ENCODE measurements around the gene ZAR1L. TPM values are rescaled to one million over a fixed set of nuclear protein-coding genes. Genes with fewer than 3 reads are reported as not detected.

The ZAR1L gene
- total and polyA plus RNA-seq, 9 donors: 0.36 TPM; not detected in 8

DNA sequence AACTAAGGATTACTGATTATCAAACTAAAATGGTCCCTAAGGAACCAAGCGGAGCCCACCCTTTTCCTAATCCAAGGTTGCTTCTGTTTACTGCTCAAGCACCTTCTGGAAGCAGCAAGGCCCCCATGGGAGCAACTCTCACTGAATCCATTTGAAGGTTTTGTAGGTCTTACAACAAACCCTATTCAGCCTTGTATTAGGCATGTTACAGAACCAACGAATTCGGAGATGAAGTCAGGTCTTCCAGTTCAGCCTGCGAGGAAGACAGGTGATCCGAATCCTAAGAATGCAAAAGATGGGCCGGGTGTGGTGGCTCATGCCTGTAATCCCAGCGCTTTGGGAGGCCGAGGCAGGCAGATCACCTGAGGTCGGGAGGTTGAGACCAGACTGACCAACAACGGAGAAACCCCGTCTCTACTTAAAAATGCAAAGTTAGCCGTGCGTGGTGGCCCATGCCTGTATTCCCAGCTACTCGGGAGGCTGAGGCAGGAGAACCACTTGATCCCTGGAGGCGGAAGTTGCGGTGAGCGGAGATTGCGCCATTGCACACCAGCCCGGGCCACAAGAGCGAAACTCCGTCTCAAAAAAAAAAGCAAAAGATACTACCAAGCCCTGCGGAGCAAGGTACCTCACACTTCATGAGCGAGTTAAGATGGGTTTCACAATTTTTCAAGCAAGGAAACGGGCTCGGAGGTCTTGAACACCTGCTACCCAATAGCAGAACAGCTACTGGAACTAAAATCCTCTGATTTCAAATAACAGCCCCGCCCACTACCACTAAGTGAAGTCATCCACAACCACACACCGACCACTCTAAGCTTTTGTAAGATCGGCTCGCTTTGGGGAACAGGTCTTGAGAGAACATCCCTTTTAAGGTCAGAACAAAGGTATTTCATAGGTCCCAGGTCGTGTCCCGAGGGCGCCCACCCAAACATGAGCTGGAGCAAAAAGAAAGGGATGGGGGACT, 609 bp downstream of the ZAR1L start:
- 73 to 77% (median 74%) methylated on average over 32 of the region's 32 CpGs for WGBS, 3 donors
- H3K27ac ChIP-seq: peak overlapping the region; percentile 45 to 87
- TF ChIP-seq, protein P1, sequence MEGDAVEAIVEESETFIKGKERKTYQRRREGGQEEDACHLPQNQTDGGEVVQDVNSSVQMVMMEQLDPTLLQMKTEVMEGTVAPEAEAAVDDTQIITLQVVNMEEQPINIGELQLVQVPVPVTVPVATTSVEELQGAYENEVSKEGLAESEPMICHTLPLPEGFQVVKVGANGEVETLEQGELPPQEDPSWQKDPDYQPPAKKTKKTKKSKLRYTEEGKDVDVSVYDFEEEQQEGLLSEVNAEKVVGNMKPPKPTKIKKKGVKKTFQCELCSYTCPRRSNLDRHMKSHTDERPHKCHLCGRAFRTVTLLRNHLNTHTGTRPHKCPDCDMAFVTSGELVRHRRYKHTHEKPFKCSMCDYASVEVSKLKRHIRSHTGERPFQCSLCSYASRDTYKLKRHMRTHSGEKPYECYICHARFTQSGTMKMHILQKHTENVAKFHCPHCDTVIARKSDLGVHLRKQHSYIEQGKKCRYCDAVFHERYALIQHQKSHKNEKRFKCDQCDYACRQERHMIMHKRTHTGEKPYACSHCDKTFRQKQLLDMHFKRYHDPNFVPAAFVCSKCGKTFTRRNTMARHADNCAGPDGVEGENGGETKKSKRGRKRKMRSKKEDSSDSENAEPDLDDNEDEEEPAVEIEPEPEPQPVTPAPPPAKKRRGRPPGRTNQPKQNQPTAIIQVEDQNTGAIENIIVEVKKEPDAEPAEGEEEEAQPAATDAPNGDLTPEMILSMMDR (IDR thresholded peaks at IDR 0.05): no peak
- TF ChIP-seq POLR2A (IDR thresholded peaks at IDR 0.05) (no peak), EP300 (IDR thresholded peaks at IDR 0.05) (no peak)
- H3K9me3 ChIP-seq: no peaks in the 10 kb centered on the region
- H3K4me3 ChIP-seq: peak overlapping the region; percentile 77
- H3K4me1 ChIP-seq (ENCODE audit: insufficient read depth): peaks cover 5% of the 10 kb centered on the region
- H3K27me3 ChIP-seq: no peaks in the 10 kb centered on the region
- H3K36me3 ChIP-seq: no peaks in the 10 kb centered on the region
- intact Hi-C loops (cut with DNase I): loop anchor here in 3 of 4 donors (5.0 to 10.0 kb wide), 5 partner anchors 282 to 410 kb away; partner anchors contain the start of gene FRY (in 1 of the 3)
- DNase-seq: peak; percentile 12 to 58 (median 39)

DNA sequence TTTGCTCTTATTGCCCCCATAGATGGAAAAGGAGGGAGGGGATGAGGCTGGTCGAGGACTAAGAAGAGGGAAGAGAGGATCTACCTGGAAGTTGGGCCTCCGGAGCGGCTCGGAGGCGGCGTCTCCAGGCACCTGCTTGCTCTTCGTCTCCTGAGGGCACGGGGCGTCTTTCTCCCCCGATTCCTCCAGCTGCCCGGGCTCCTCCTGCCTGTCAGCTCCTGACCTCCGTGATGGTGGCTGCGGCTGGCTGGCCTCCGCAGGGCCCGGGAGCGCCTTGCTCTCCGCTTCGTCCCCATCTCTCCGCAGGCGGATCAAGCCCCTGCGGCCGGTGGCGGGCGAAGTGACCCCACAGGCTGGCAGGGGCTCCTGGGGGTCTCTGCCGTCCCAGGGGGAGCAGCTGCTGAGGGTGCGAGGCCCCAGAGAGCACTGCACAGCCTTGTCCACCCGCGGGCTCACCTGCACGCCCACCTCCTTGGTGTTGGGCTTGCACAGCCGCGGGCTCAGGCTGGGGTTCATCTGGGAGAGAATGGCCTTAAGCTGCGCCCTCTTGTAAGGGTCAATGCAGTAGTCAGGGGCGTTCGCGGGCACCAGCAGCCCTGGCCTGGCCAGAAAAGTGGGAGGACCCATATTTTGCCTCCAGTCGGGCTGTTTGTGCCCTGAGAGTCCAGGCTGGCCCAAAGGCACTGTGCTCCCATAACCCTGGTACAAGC, 3.8 kb downstream of the ZAR1L start:
- WGBS, 3 donors: 90 to 94% (median 93%) methylated on average over 36 of the region's 36 CpGs
- intact Hi-C loops (cut with DNase I): loop anchor here in 3 of 4 donors (5.0 to 10.0 kb wide), 5 partner anchors 279 to 407 kb away; partner anchors contain the start of gene FRY (in 1 of the 3)
- H3K36me3 ChIP-seq: no peaks in the 10 kb centered on the region
- H3K27ac ChIP-seq: no peak overlapping the region
- no peaks in the 10 kb centered on the region for H3K9me3 ChIP-seq
- TF ChIP-seq POLR2A (IDR thresholded peaks at IDR 0.05): no peak
- TF ChIP-seq, protein P1 (IDR thresholded peaks at IDR 0.05): no peak
- no peak for TF ChIP-seq EP300 (IDR thresholded peaks at IDR 0.05)
- DNase-seq: peak in 1 of 5 donors; percentile 20
- H3K27me3 ChIP-seq: no peaks in the 10 kb centered on the region
- H3K4me1 ChIP-seq (ENCODE audit: insufficient read depth): peaks cover 5% of the 10 kb centered on the region
- no peak overlapping the region for H3K4me3 ChIP-seq

GRCh38 chr13:32310134-32310706, 4.9 kb downstream of the ZAR1L start:
- Histone ChIP-seq H3K4me1 (ENCODE audit: insufficient read depth) (peaks cover 5% of the 10 kb centered on the region), H3K27ac (no peak overlapping the region), H3K9me3 (no peaks in the 10 kb centered on the region), H3K36me3 (no peaks in the 10 kb centered on the region), H3K27me3 (no peaks in the 10 kb centered on the region), H3K4me3 (peak overlapping the region; percentile 11)
- DNase-seq: no peak
- intact Hi-C loops (cut with DNase I): loop anchor here in 3 of 4 donors (5.0 to 10.0 kb wide), 5 partner anchors 278 to 405 kb away; partner anchors contain the start of gene FRY (in 1 of the 3)
- TF ChIP-seq POLR2A (IDR thresholded peaks at IDR 0.05): no peak
- TF ChIP-seq, protein P1 (IDR thresholded peaks at IDR 0.05): peak; percentile 55 to 75 (median 69)
- 41 to 52% (median 42%) methylated on average over 12 of the region's 12 CpGs for WGBS, 3 donors

All from ovary (tissue), 9 donors.